H9 (cell line): ENCODE data around the gene TTC33. TPM values are rescaled to one million over a fixed set of nuclear protein-coding genes. Genes with fewer than 3 reads are reported as not detected.
"Not testable (repeated sequence)": the region's sequence is repeated elsewhere in the genome, so short reads cannot be mapped to it uniquely, and the experiment has no call there.

ENCODE experiments used
- DNase-seq: peaks from one replicate; pipeline ENCODE4 v3.0.0-alpha.2; 2017
- H2AFZ ChIP-seq: one replicate; pipeline ENCODE4 v1.6.1; 2013; ENCODE audit warnings: mild to moderate bottlenecking, low read length, control low read depth, moderate library complexity
- H2AK5ac ChIP-seq: 2 replicates; pipeline ENCODE4 v1.6.1; 2013; ENCODE audit warnings: low read length, control low read depth, mixed read lengths; ENCODE audit not compliant: insufficient read length
- H2BK120ac ChIP-seq: one replicate; pipeline ENCODE4 v1.6.1; 2013; ENCODE audit warnings: low read depth, mild to moderate bottlenecking, low read length, control low read depth, inconsistent platforms; ENCODE audit not compliant: poor library complexity, severe bottlenecking
- H2BK12ac ChIP-seq: 2 replicates; pipeline ENCODE4 v1.6.1; 2013; ENCODE audit warnings: low read length, control low read depth, mixed read lengths, low read depth; ENCODE audit not compliant: insufficient read length
- H2BK15ac ChIP-seq: 2 replicates; pipeline ENCODE4 v1.6.1; 2013; ENCODE audit warnings: low read depth, low read length, control low read depth
- H2BK20ac ChIP-seq: one replicate; pipeline ENCODE4 v1.6.1; 2013; ENCODE audit warnings: low read depth, mild to moderate bottlenecking, low read length, control low read depth, inconsistent platforms; ENCODE audit not compliant: poor library complexity, severe bottlenecking
- H2BK5ac ChIP-seq: 2 replicates; pipeline ENCODE4 v1.6.1; 2013; ENCODE audit warnings: low read length, control low read depth, mixed read lengths; ENCODE audit not compliant: insufficient read length
- H3K14ac ChIP-seq: 2 replicates; pipeline ENCODE4 v1.6.1; 2013; ENCODE audit warnings: low read length, control low read depth; ENCODE audit not compliant: insufficient read depth
- H3K18ac ChIP-seq: 2 replicates; pipeline ENCODE4 v1.6.1; 2013; ENCODE audit warnings: low read depth, mild to moderate bottlenecking, mixed read lengths, low read length, control low read depth; ENCODE audit not compliant: insufficient read length
- H3K23ac ChIP-seq: 2 replicates; pipeline ENCODE4 v1.6.1; 2013; ENCODE audit warnings: low read length, control low read depth, mixed read lengths, low read depth; ENCODE audit not compliant: insufficient read length
- H3K23me2 ChIP-seq: 2 replicates; pipeline ENCODE4 v1.6.1; 2013; ENCODE audit warnings: low read depth, mild to moderate bottlenecking, mixed read lengths, low read length, control low read depth; ENCODE audit not compliant: insufficient read length, poor library complexity, severe bottlenecking
- H3K27ac ChIP-seq: 2 replicates; pipeline ENCODE4 v1.5.1; 2013; ENCODE audit warnings: low read length, control low read depth, mixed read lengths, low read depth; ENCODE audit not compliant: insufficient read length
- H3K27me3 ChIP-seq: 2 replicates; pipeline ENCODE4 v1.6.1; 2013; ENCODE audit warnings: low read length, control low read depth, inconsistent platforms; ENCODE audit not compliant: insufficient read depth
- H3K4ac ChIP-seq: 2 replicates; pipeline ENCODE4 v1.6.1; 2013; ENCODE audit warnings: low read depth, mild to moderate bottlenecking, control low read depth, inconsistent platforms, low read length, moderate library complexity
- H3K4me1 ChIP-seq: 2 replicates; pipeline ENCODE4 v1.6.1; 2013; ENCODE audit warnings: low read length, control low read depth, inconsistent platforms; ENCODE audit not compliant: insufficient read depth
- H3K4me2 ChIP-seq: 2 replicates; pipeline ENCODE4 v1.6.1; 2013; ENCODE audit warnings: low read length, control low read depth, mixed read lengths; ENCODE audit not compliant: insufficient read length, insufficient read depth
- H3K56ac ChIP-seq: 2 replicates; pipeline ENCODE4 v1.6.1; 2013; ENCODE audit warnings: low read depth, mild to moderate bottlenecking, mixed read lengths, low read length, control low read depth; ENCODE audit not compliant: insufficient read length
- H3K79me1 ChIP-seq: 2 replicates; pipeline ENCODE4 v1.6.1; 2013; ENCODE audit warnings: low read depth, mild to moderate bottlenecking, moderate library complexity, low read length, control low read depth, inconsistent platforms; ENCODE audit not compliant: insufficient read depth, poor library complexity, severe bottlenecking
- H3K79me2 ChIP-seq: 2 replicates; pipeline ENCODE4 v1.6.1; 2013; ENCODE audit warnings: low read length, control low read depth, inconsistent platforms; ENCODE audit not compliant: insufficient read depth
- H3K9ac ChIP-seq: 2 replicates; pipeline ENCODE4 v1.6.1; 2013; ENCODE audit warnings: low read length, control low read depth, mixed read lengths; ENCODE audit not compliant: insufficient read length; ENCODE audit errors: extremely low read depth
- H3K9me3 ChIP-seq: one replicate; pipeline ENCODE4 v1.6.1; 2013; ENCODE audit warnings: low read depth, low read length, inconsistent platforms; ENCODE audit not compliant: control insufficient read depth
- H3T11ph ChIP-seq: one replicate; pipeline ENCODE4 v1.6.1; 2013; ENCODE audit warnings: mild to moderate bottlenecking, low read length, control low read depth, inconsistent platforms
- H4K20me1 ChIP-seq: one replicate; pipeline ENCODE4 v1.6.1; 2013; ENCODE audit not compliant: control insufficient read depth, insufficient read length, insufficient read depth
- H4K5ac ChIP-seq: 2 replicates; pipeline ENCODE4 v1.6.1; 2013; ENCODE audit warnings: low read depth, mild to moderate bottlenecking, mixed read lengths, low read length, control low read depth; ENCODE audit not compliant: insufficient read length
- H4K8ac ChIP-seq: replicated peaks from 2 replicates; pipeline ENCODE4 v1.6.1; 2013; ENCODE audit warnings: low read length, control low read depth, mixed read lengths, low read depth; ENCODE audit not compliant: insufficient read length
- H4K91ac ChIP-seq: 2 replicates; pipeline ENCODE4 v1.6.1; 2013; ENCODE audit warnings: low read depth, mild to moderate bottlenecking, moderate library complexity, mixed read lengths, low read length, control low read depth; ENCODE audit not compliant: insufficient read length
- H3K27ac Mint-ChIP-seq, 3 experiments: 2 replicates in 2 of 3; 3 replicates in 1 of 3; pipeline ENCODE4 v1.8.0; 2020 to 2021; ENCODE audit warnings: mixed read lengths in 3 of 3, mild to moderate bottlenecking in 1 of 3, moderate library complexity in 1 of 3
- H3K27me3 Mint-ChIP-seq: 2 replicates; pipeline ENCODE4 v1.8.0; 2021; ENCODE audit warnings: low read depth, mild to moderate bottlenecking, moderate library complexity, mixed read lengths
- H3K36me3 Mint-ChIP-seq, 3 experiments: 2 replicates in 2 of 3; 3 replicates in 1 of 3; pipeline ENCODE4 v1.8.0; 2020 to 2021; ENCODE audit warnings: low read depth in 3 of 3, mixed read lengths in 3 of 3; ENCODE audit not compliant: insufficient read depth in 1 of 3
- H3K4me1 Mint-ChIP-seq, 2 experiments: 2 replicates each; pipeline ENCODE4 v1.8.0; 2020; ENCODE audit warnings: mixed read lengths in 2 of 2
- H3K4me3 Mint-ChIP-seq, 2 experiments: 2 replicates in 1 of 2; 3 replicates in 1 of 2; pipeline ENCODE4 v1.8.0; 2020 to 2021; ENCODE audit warnings: mild to moderate bottlenecking in 2 of 2, mixed read lengths in 2 of 2, moderate library complexity in 1 of 2
- H3K9me3 Mint-ChIP-seq, 2 experiments: 2 replicates in 1 of 2; 3 replicates in 1 of 2; pipeline ENCODE4 v1.8.0; 2020; ENCODE audit warnings: mild to moderate bottlenecking in 2 of 2, mixed read lengths in 2 of 2, moderate library complexity in 1 of 2
- WGBS: extraction: QIAGEN DNeasy Blood & Tissue Kit; methylation state at CpG from one replicate; pipeline ENCODE4 v1.1.7; 2013; ENCODE audit warnings: missing lambda C conversion rate, low lambda C conversion rate, mixed read lengths; ENCODE audit not compliant: insufficient read length; ENCODE audit errors: extremely low coverage; 5-methylcytosine and 5-hydroxymethylcytosine counted together
- total RNA-seq: library from RNA; stranded (reverse); gene quantifications from 2 replicates; pipeline ENCODE4 v1.2.1, GENCODE V29; 2021
- TF ChIP-seq, protein P1 (sequence below): fragments of 200-600 bp; sonication (generic); conservative IDR thresholded peaks from 3 replicates; pipeline ENCODE4 v1.8.0; 2021; ENCODE audit warnings: antibody characterized with exemption, mild to moderate bottlenecking

The TTC33 gene
- total RNA-seq, 1 experiment from 2014 or later: 7.3 TPM

DNA sequence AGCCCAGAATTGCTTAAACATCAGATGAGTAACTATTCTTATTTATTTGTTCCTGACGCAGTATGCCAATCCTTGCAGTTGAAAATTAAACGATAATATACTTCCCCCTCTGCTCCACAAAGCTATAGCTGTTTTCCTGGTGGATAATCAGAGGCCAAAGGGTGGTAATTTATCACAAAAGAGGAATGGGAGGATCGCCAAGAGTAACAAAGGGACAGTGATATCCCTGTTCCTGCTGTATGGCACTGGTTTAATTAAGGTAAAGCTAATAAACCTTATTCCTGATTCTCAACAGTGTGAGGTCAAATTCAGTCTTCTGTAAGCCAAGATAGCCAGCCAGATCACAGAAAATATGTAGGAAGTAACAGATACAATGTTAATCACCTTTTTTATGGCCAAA is 109.5 kb downstream of the TTC33 start:
- H4K91ac ChIP-seq: no peak overlapping the region
- H2BK15ac ChIP-seq: no peak overlapping the region
- H3T11ph ChIP-seq: no peak overlapping the region
- no peak overlapping the region for H2AFZ ChIP-seq
- Mint-ChIP-seq H3K4me3 (no peak overlapping the region), H3K9me3 (peaks cover 7 to 8% of the 10 kb centered on the region in 2 experiments; a peak in 2 of 5 replicates), H3K4me1 (no peaks in the 10 kb centered on the region), H3K36me3 (no peaks in the 10 kb centered on the region), H3K27me3 (no peaks in the 10 kb centered on the region), H3K27ac (no peak overlapping the region)
- H3K9me3 ChIP-seq: no peaks in the 10 kb centered on the region
- H3K79me2 ChIP-seq: no peaks in the 10 kb centered on the region
- no peak overlapping the region for H2AK5ac ChIP-seq
- H3K4me2 ChIP-seq: no peak overlapping the region
- no peak overlapping the region for H3K14ac ChIP-seq
- no peak overlapping the region for H2BK5ac ChIP-seq
- no peak overlapping the region for H4K5ac ChIP-seq
- no peak overlapping the region for H3K27ac ChIP-seq
- TF ChIP-seq, protein P1, sequence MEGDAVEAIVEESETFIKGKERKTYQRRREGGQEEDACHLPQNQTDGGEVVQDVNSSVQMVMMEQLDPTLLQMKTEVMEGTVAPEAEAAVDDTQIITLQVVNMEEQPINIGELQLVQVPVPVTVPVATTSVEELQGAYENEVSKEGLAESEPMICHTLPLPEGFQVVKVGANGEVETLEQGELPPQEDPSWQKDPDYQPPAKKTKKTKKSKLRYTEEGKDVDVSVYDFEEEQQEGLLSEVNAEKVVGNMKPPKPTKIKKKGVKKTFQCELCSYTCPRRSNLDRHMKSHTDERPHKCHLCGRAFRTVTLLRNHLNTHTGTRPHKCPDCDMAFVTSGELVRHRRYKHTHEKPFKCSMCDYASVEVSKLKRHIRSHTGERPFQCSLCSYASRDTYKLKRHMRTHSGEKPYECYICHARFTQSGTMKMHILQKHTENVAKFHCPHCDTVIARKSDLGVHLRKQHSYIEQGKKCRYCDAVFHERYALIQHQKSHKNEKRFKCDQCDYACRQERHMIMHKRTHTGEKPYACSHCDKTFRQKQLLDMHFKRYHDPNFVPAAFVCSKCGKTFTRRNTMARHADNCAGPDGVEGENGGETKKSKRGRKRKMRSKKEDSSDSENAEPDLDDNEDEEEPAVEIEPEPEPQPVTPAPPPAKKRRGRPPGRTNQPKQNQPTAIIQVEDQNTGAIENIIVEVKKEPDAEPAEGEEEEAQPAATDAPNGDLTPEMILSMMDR: no peak
- H3K23ac ChIP-seq: no peak overlapping the region
- H2BK120ac ChIP-seq: no peak overlapping the region
- DNase-seq: no peak
- H3K27me3 ChIP-seq: no peaks in the 10 kb centered on the region
- H3K18ac ChIP-seq: no peak overlapping the region
- H2BK20ac ChIP-seq: no peak overlapping the region
- H4K8ac ChIP-seq: no peak overlapping the region
- no peak overlapping the region for H3K9ac ChIP-seq
- WGBS: no CpG with 5 or more reads among the region's 3 CpGs
- no peak overlapping the region for H3K4ac ChIP-seq
- no peaks in the 10 kb centered on the region for H3K79me1 ChIP-seq
- H3K4me1 ChIP-seq: no peaks in the 10 kb centered on the region
- H2BK12ac ChIP-seq: no peak overlapping the region
- no peaks in the 10 kb centered on the region for H4K20me1 ChIP-seq
- no peaks in the 10 kb centered on the region for H3K23me2 ChIP-seq
- H3K56ac ChIP-seq: no peak overlapping the region

DNA sequence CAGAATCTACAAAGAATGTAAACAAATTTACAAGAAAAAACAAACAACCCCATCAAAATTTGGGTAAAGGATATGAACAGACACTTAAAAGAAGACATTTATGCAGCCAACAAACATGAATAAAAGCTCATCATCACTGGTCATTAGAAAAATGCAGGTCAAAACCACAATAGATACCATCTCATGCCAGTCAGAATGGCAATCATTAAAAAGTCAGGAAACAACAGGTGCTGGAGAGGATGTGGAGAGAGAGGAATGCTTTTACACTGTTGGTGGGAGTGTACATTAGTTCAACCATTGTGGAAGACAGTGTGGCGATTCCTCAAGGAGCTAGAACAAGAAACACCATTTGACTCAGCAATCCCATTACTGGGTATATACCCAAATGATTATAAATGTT is 116.2 kb downstream of the TTC33 start:
- H3K56ac ChIP-seq, H3K4me2 ChIP-seq, H3K9me3 ChIP-seq, H3K36me3 Mint-ChIP-seq, H2AK5ac ChIP-seq, H3K27me3 Mint-ChIP-seq, H3K23ac ChIP-seq, H4K91ac ChIP-seq, H2BK20ac ChIP-seq, H3K27me3 ChIP-seq, DNase-seq, H3K23me2 ChIP-seq, H2BK5ac ChIP-seq, H3K4me1 Mint-ChIP-seq, H3K9ac ChIP-seq, H3K79me2 ChIP-seq, H3T11ph ChIP-seq, H2AFZ ChIP-seq, H3K4me1 ChIP-seq, H3K14ac ChIP-seq, H3K4ac ChIP-seq, H2BK120ac ChIP-seq, H2BK15ac ChIP-seq, H3K4me3 Mint-ChIP-seq, H4K20me1 ChIP-seq, H3K79me1 ChIP-seq, H2BK12ac ChIP-seq, H3K27ac ChIP-seq, H4K8ac ChIP-seq, H4K5ac ChIP-seq, H3K18ac ChIP-seq, H3K27ac Mint-ChIP-seq: not testable (repeated sequence)
- no CpG with 5 or more reads among the region's 1 CpG for WGBS
- H3K9me3 Mint-ChIP-seq: peaks cover 24 to 28% of the 10 kb centered on the region in 2 experiments; a peak in 4 of 5 replicates
